Mucosa of descending colon (tissue), 3 donors: ENCODE measurements around the gene SIX2. TPM values are rescaled to one million over a fixed set of nuclear protein-coding genes. Genes with fewer than 3 reads are reported as not detected.

Source experiments
- ATAC-seq: fragments of 200-7000 bp; cut with Tn5 transposase; one replicate; pipeline ENCODE4 v1.9.1; 2020; ENCODE audit warnings: mild to moderate bottlenecking, moderate library complexity
- DNase-seq, 3 donors: peaks; one replicate each; pipeline ENCODE4 v3.0.0-alpha.2; 2020
- H3K36me3 ChIP-seq: fragments of 200-600 bp; one replicate; pipeline ENCODE4 v1.8.0; 2021; ENCODE audit warnings: low read depth, mild to moderate bottlenecking
- H3K4me1 ChIP-seq: fragments of 200-600 bp; one replicate; pipeline ENCODE4 v1.8.0; 2021; ENCODE audit warnings: low read depth, mild to moderate bottlenecking
- H3K4me3 ChIP-seq: fragments of 200-600 bp; one replicate; pipeline ENCODE4 v1.8.0; 2021; ENCODE audit warnings: mild to moderate bottlenecking
- H3K9me3 ChIP-seq: fragments of 200-600 bp; one replicate; pipeline ENCODE4 v1.8.0; 2021; ENCODE audit warnings: mild to moderate bottlenecking
- CTCF ChIP-seq: fragments of 200-600 bp; IDR thresholded peaks from one replicate; pipeline ENCODE4 v1.8.0; 2022; ENCODE audit warnings: antibody characterized with exemption, mild to moderate bottlenecking
- intact Hi-C, 2 donors: fragments of 100-400 bp; cut with DNase I in 1 of 2; cut with micrococcal nuclease in 1 of 2; formaldehyde crosslinking; loops; one replicate each; pipeline versions ENCODE4 v1.11.0 to v1.11.1; 2022; cut with DNase I, micrococcal nuclease
- total RNA-seq, 3 donors: library from RNA; stranded (reverse); fragmentation: NEBNext Ultra II Directional in 2 of 3; extraction: Animal tissue kit (Norgen Biotek cat#: 25700) in 2 of 3; gene quantifications; one replicate each; pipeline versions ENCODE4 v1.2.1 to v1.2.4, GENCODE V29; 2021 to 2023
- donor health status: DM: no; HTN: no; CAD: no; lungs with moderate emphysema.
- donor health status: DM: no; HTN: no; CAD: no.
- donor health status: DM: no; HTN: yes; CAD: no.

Gene SIX2
- total RNA-seq, 3 donors from 2014 or later, result 0.12 TPM; not detected in 2

GRCh38 chr2:45018023-45018422 lies 8.8 kb upstream of the SIX2 start:
- peaks cover 13% of the 10 kb centered on the region for H3K4me1 ChIP-seq
- H3K4me3 ChIP-seq, result no peak overlapping the region
- intact Hi-C loops, result no loop called here
- TF ChIP-seq CTCF, result no peak
- no peak for DNase-seq
- no peaks in the 10 kb centered on the region for H3K36me3 ChIP-seq
- H3K9me3 ChIP-seq, result no peaks in the 10 kb centered on the region
- no peak for ATAC-seq

- Histone ChIP-seq H3K9me3 (no peaks in the 10 kb centered on the region), H3K4me1 (peaks cover 21% of the 10 kb centered on the region), H3K36me3 (no peaks in the 10 kb centered on the region), H3K4me3 (no peak overlapping the region)
- intact Hi-C loops, result no loop called here
- no peak for ATAC-seq
- DNase-seq, result no peak
- no peak for TF ChIP-seq CTCF
Observed at GRCh38 chr2:45014831-45015230, 5.6 kb upstream of the SIX2 start.

DNA sequence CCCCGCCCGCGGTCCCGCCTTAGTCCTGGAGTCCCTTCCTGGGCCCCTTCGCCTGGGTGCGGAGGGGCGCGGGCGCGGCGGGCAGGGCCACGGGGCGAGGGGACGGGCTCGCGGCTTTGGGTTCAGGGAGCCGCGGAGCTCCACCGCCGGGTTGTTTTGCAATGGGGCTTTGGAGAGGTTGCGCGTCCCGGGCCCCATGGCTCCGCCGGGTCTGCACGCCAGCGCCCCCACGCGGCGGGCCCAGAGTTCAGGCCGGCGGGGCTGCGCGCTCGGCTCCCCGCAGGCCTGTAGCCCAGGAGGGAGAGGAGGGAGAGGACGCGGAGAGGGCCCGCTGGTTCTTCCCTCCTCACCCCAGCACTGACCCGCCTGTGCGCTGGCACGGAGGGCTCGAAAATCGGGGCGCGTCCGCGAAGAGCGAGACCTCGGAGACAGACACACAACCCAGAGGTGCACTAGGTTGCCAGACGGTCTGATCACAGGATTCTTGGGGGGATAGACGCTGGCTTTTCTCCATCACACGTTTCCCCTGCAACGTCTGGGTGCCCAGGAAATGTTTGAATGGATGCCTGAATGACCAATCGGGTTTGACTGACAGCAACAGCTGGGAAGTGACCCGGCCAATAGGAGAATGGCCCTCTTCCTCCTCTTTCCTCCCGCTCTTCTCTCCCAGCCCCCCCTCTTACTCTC lies 4.9 kb upstream of the SIX2 start:
- peaks cover 26% of the 10 kb centered on the region for H3K4me1 ChIP-seq
- intact Hi-C loops, result no loop called here
- H3K4me3 ChIP-seq, result no peak overlapping the region
- peak; percentile 73 for ATAC-seq
- TF ChIP-seq CTCF, result peak; percentile 44
- no peaks in the 10 kb centered on the region for H3K9me3 ChIP-seq
- peak; percentile 45 to 64 (median 53) for DNase-seq
- no peaks in the 10 kb centered on the region for H3K36me3 ChIP-seq

DNA sequence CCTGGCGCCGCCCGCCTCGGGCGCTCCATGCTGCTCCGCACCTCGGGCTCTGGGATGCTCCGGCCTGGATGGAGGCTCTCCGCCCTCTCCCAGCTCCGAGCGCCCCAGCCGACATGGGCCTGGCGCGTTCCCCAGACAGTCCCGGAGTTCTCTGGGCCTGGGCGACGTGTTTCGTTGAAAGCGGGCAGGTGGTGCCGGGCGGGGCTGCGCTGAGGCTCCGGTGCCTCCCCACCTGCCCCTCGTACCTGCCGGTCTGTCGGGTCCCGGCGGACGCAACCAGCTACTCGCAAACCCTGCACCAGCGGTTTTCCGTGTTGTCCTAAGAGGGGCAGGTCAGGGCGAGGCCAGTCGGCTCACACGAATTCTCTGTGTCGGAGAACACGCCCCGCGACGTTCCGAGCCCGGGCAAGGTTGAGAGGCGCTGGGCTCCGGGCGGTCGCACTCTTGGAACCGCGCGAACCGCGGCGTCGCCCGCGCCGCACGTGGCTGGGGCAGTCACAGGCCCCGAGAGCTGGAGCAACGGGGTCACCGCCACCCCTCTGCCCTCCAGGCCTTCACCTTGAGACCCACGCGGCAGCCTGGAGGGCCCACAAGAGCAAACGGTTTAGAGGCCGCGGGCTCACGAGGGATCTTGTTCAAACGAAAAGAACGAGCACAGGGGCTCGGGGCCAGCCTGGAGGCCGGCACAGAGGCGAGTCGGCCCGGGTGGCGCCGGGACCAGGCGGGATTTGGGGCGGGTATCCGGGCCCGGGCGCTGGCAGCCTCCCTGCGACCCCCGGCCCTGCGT lies 4.2 kb upstream of the SIX2 start:
- TF ChIP-seq CTCF, result no peak
- peaks cover 29% of the 10 kb centered on the region for H3K4me1 ChIP-seq
- no peak for ATAC-seq
- no peaks in the 10 kb centered on the region for H3K9me3 ChIP-seq
- intact Hi-C loops, result no loop called here
- DNase-seq, result no peak
- H3K4me3 ChIP-seq, result no peak overlapping the region
- H3K36me3 ChIP-seq, result no peaks in the 10 kb centered on the region

- no peak for TF ChIP-seq CTCF
- Histone ChIP-seq H3K4me3 (no peak overlapping the region), H3K4me1 (peaks cover 34% of the 10 kb centered on the region), H3K36me3 (no peaks in the 10 kb centered on the region), H3K9me3 (no peaks in the 10 kb centered on the region)
- intact Hi-C loops, result no loop called here
- DNase-seq, result no peak
- ATAC-seq, result no peak
Observed at GRCh38 chr2:45012733-45013132, 3.5 kb upstream of the SIX2 start.
